Tibial nerve (tissue), 3 donors: Measurements from ENCODE around the gene SAMD8.

Experiments used
- CTCF ChIP-seq, 5 experiments: fragments of 200-600 bp in 3 of 5; fragments of 450-650 bp in 2 of 5; sonication (generic) in 3 of 5; IDR thresholded peaks; one replicate each; pipeline ENCODE4 v1.5.1; 2016 to 2019; ENCODE audit warnings: antibody characterized with exemption in 5 of 5, mild to moderate bottlenecking in 3 of 5, moderate library complexity in 2 of 5
- POLR2A ChIP-seq, 2 donors: fragments of 450-650 bp; IDR thresholded peaks; one replicate each; pipeline ENCODE4 v1.6.1; 2017; ENCODE audit warnings: antibody characterized with exemption in 2 of 2, mild to moderate bottlenecking in 2 of 2, moderate library complexity in 2 of 2

- TF ChIP-seq CTCF (IDR thresholded peaks at IDR 0.05) (no peak), POLR2A (IDR thresholded peaks at IDR 0.05) (no peak)
Observed at GRCh38 chr10:75110006-75110632, 1.3 kb upstream of the SAMD8 start.
